T-helper 2 cell treated with Interferon-gamma antibody and Interleukin-4, amounts not matched to agents 100 ng/mL and 5 ng/mL, for 36 hours (primary cell): ENCODE measurements around the gene CPB2. TPM values are rescaled to one million over a fixed set of nuclear protein-coding genes. Genes with fewer than 3 reads are reported as not detected.

ENCODE experiments used
- intact Hi-C: fragments of 100-400 bp; cut with micrococcal nuclease; formaldehyde crosslinking; loops from one replicate; pipeline ENCODE4 v1.15.1; 2023
- total RNA-seq: library from RNA; stranded (reverse); gene quantifications from 2 replicates; pipeline ENCODE4 v1.2.3, GENCODE V29; 2022

CPB2 gene, protein sequence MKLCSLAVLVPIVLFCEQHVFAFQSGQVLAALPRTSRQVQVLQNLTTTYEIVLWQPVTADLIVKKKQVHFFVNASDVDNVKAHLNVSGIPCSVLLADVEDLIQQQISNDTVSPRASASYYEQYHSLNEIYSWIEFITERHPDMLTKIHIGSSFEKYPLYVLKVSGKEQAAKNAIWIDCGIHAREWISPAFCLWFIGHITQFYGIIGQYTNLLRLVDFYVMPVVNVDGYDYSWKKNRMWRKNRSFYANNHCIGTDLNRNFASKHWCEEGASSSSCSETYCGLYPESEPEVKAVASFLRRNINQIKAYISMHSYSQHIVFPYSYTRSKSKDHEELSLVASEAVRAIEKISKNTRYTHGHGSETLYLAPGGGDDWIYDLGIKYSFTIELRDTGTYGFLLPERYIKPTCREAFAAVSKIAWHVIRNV
- total RNA-seq: not detected in 2 replicates

DNA sequence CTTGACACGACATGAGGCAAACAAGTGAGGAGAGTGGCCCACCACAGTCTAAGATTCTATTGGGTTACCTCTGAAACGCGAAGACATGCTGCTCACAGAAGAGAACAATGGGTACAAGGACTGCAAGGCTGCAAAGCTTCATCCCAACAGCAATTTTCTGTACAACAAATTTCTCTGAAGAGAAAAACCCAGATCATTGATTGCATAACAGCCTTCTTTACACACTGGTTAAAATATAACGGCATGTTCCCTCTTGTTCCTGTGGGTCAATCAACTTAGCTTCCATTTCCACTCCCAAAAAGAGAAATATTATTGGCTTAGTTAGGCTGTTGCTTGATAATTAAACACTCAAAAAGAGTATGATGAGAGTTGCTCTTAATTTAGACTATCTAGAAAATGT lies at the start of gene CPB2:
CPB2 (minus strand) TSS at position 166 of the 400 bp plus-strand sequence; CDS start at position 142, 24 bp downstream.
- intact Hi-C loops: no loop called here

GRCh38 chr13:46154136-46154801 lies 49.4 kb upstream of the CPB2 start:
- intact Hi-C loops: no loop called here

DNA sequence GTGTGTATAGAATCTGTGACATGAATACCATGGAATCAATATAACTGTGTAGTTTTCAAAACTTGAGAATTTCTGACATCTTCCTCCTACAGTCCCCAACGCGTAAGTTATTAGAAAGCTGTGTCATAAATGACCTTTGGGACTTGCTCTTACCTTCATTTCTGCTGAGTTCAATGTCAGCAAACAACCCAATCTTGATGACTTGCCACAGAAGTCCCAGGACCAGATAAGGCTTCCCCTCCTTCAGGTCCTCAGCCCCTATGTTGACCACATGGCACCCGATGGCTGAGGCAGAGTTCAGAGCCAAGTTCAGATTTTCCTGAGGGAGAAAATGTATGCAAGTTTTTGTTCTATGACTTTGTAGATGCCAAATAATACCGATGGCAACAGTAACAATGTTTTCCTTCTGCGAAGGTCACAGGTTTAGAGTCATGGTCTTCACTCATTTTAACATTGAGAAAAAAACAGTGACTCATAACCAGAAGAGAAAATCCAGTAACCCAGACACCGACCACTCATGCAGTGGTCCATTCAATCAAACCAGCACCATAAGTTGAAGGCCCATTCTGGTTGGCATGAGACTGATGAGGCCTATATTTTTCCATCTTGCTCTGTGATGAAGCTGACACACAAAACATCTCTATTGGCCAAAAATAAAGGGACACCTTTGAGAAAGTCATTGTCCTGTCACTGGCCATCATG lies 47.9 kb upstream of the CPB2 start:
- intact Hi-C loops: no loop called here

DNA sequence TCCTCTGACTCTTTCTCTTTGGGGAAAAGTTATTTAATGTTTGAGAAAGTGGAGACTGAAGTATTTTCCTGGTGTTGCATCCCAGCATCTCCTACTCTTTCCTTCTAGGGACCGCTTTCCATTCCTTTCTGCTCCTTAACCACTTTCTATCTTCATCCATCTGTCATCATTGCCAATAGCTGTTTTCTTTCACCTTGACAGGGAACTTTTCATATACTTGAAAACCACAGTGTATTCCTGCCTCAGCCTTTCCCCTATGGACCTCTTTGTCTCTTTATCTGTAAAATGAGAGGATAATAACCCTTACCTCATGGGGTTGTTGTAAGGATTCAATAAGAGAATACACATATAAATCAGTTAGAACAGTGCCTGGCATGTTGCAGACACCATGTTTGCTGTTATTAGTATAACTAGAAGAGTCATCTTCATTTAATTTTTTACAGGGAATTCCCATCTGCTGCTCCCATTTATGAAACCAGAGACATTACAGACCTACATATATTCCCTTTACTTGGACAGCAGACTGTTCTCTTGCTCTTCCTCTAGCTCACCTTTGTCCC lies 45.4 kb upstream of the CPB2 start:
- intact Hi-C loops: no loop called here

DNA sequence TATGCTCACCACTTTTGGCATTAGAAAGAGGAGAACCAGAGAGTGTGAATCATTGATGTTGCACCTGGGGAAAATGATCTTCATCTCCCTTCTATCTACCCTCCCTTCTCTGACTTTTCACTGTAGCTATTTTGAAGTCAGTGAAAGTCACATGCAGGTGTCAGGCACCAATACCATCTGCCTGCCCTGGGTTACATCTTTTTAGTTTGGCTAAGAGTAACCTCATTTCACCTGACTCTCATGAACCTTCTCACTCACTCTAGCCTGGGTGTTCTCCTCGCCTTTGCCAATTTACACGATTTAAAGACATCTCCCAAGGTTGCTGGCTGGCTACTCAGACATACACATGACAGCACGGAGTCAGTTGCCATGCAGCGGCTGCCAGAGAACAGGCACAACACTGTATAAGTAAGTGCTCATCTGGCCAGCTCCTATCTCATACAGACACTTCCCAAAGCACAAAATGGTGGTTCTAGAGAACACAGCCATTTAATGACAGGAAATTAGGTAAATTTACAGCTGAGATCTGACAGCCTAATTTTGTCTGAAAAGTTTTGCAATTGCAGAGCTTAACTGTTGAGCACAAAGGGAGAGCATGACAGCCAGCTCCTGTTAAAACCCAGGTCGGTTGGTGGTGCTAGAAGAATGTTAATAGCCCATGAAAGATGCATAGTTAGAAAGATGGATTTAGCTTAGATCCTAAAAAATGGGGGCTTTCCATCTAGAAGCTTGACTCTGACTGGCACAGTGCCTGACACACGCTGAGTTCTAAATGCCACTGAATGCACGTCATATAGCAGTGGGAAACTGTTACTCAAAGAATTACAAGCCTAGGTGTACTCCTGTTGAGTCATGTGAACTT lies 44.7 kb upstream of the CPB2 start:
- intact Hi-C loops: no loop called here

DNA sequence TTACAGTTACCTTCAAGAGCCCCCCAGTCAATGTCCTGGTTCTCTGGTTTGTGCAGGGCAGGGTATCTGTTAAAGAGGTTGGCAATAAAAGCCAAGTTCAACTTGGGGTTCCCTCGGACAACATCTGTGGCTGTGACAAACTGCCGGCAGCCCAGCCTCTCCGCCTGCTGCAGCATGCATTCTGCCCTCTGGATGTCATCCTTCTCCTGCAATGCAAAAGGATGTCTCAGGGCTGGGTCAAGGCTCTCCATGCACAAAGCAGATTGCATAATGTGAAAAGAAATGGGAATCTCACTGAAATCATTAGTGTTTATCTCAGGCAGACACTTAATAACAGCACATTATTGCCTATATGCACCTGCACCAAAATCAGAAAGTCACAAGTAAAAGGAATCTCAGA lies 42.1 kb upstream of the CPB2 start:
- intact Hi-C loops: no loop called here

GRCh38 chr13:46145950-46146349 lies 41.1 kb upstream of the CPB2 start:
- intact Hi-C loops: no loop called here

- intact Hi-C loops: no loop called here
These were observed 40.3 kb upstream of the CPB2 start for GRCh38 chr13:46145135-46145534.

- intact Hi-C loops: no loop called here
These were observed 38.4 kb upstream of the CPB2 start for GRCh38 chr13:46143184-46143701.

DNA sequence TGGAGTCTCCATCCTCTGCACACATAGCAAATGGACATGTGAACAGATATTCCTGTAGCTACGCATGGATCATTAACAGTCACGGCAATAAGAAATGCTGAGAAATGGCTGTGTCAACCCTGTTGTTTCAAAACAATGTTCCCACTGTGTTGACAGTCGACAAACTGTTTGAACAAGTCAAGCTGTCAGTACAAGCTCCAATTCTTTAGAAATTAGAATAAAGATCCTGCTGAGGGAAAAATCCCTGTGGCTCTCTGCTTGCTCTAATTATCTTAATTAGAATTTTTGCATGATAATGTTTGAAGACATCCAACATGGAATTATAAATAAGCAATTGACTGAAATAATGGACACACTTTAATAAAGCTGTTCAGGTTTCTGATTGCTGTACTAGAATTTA lies 37.9 kb upstream of the CPB2 start:
- intact Hi-C loops: no loop called here

- intact Hi-C loops: no loop called here
These were observed 35.2 kb upstream of the CPB2 start for GRCh38 chr13:46140044-46140443.

DNA sequence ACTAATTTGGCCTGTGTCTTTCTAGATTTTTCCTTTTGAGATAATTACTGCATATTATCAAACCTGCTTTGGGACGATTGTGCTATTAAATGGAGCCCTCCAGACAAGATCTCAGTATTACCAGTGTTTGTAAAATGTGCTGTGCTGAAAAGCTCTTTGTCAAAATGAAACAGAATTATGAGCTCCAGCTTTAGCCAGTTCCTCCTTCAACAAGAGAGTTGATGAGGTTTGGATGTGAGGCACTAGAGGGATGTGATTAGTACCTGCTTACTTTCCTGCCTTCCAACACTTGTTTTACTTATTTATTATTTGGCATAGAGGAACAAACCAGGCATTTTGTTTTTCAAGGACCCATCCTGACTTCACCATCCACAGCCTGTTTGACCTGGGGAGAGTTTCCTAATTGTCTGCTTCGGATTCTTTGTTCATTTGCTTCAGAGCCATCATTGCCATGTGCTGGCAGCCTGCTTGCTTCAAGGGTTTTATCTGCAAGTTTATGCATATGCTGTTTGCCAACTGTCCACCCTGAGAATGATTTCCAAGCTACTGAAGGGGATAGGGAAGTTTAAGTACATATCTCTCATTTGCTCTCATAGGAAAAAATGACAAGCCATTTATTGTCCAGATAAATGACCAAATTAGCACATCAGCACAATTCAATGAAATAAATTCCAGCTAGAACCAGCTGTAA lies 32.9 kb upstream of the CPB2 start:
- intact Hi-C loops: no loop called here

DNA sequence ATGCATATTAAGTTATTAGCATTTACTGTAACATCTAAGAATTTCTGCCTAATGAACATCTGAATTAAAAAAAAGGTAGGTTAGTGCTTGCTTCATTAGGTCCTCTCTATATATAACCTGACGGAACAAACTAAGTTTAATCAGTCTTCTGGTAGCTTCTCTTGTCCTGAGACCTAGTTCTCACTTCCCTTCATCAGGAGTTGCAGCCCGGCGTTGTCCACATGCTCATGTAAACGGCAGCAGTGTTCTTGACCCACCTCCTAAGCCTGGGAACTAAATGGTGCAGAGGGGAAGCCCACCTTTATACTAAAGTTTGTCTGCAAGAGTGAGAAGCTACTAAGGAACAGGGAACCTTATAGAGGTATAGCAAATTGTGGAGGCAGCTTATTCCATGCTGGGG lies 31.9 kb upstream of the CPB2 start:
- intact Hi-C loops: no loop called here

- intact Hi-C loops: no loop called here
These were observed 30.2 kb upstream of the CPB2 start for GRCh38 chr13:46134961-46135522.

DNA sequence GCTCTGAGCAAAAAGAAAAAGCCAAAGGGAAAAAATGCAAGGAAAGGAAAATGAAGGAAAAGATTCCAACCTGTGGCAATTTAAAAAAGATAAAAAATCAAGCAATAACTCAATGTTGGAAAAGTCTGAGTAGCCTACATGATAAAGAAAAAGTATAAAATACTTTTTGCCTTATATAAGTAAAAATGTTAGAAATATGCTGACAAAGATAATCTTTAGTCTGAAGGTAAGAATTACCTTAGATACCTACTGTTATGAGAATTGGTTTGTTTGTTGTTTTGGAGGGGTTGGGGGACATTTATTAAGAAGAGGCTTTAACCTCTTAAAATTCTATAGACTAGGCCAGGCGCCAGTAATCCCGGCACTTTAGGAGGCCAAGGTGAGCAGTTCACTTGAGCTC lies 29.7 kb upstream of the CPB2 start:
- intact Hi-C loops: no loop called here

- intact Hi-C loops: no loop called here
These were observed 27.3 kb upstream of the CPB2 start for GRCh38 chr13:46132109-46132508.

- intact Hi-C loops: no loop called here
These were observed 26.9 kb upstream of the CPB2 start for GRCh38 chr13:46131705-46132104.

DNA sequence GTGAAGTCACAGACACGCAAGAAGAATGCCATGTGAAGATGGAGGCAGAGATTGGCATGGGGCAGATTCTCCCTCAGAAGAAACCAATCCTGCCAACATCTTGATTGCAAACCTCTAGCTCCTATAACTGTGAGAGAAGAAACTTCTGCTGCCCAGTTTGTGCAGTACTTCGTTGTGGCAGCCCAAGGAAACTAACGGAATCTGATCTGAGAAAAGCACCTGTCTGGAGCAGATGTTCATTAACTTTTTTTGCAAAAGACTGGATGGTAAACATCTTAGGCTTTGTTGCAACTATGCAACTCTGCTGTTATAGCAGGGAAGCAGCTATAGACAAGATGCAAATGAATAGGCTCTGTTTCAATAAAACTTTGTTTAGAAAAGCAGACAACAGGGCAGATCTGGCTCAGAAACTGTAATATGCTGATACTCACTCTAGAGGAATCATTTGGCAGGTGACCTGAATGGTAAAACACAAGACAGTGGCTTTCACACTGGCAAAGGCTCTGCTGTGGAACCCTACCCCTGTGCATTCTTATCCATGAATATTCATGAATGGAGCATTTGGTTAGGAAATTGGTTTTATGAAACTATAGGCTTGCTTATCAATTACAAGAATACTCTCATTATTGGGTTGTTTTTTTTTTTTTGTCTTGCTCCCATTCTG lies 25.3 kb upstream of the CPB2 start:
- intact Hi-C loops: loop anchor here (5.0 to 10.0 kb wide), 2 partner anchors 505 to 618 kb away; no protein-coding TSS in a partner anchor

DNA sequence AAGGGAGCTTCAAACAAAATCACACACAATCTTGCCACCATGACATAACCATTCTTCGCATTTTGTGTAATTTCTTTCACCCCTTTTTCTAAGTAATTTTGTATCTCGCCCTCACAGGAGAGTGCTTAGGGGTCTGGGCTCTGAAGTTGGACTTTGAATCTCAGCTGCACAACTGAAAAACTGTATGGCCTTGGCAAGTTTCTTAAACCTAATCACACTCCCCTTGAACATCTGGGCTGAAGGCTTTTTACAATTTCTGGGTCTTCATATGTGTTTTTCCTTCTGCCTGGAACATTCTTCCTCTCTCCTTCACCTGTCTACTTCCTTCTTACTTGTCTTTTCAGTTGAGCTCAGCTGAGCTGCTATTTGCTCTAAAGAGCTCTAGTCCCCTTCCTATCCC lies 24.3 kb upstream of the CPB2 start:
- intact Hi-C loops: loop anchor here (5.0 to 10.0 kb wide), 2 partner anchors 504 to 617 kb away; no protein-coding TSS in a partner anchor
